HepG2 (cell line): Measurements from ENCODE around the gene TSPAN8. TPM values are rescaled to one million over a fixed set of nuclear protein-coding genes. Genes with fewer than 3 reads are reported as not detected.

Experiments
- CEBPG ChIP-seq: IDR thresholded peaks from 2 replicates; pipeline ENCODE4 v1.6.1; 2016
- CHCHD3 ChIP-seq: sonication (generic); formaldehyde crosslinking; IDR thresholded peaks from 2 replicates; pipeline ENCODE4 v1.8.0; 2022; ENCODE audit warnings: mild to moderate bottlenecking, missing genetic modification reagents, moderate library complexity
- DR1 ChIP-seq: sonication (generic); formaldehyde crosslinking; IDR thresholded peaks from 2 replicates; pipeline ENCODE4 v1.8.0; 2021; ENCODE audit warnings: mild to moderate bottlenecking, missing genetic modification reagents, inconsistent platforms
- FOXO4 ChIP-seq: sonication (generic); formaldehyde crosslinking; conservative IDR thresholded peaks from 2 replicates; pipeline ENCODE4 v1.8.1; 2023; ENCODE audit warnings: missing genetic modification reagents
- IKZF1 ChIP-seq: fragments of 450-650 bp; IDR thresholded peaks from 2 replicates; pipeline ENCODE4 v1.7.1; 2016
- JDP2 ChIP-seq: sonication (generic); formaldehyde crosslinking; IDR thresholded peaks from 2 replicates; pipeline ENCODE4 v1.8.1; 2022; ENCODE audit warnings: missing genetic modification reagents, borderline replicate concordance
- NCOA2 ChIP-seq: sonication (generic); formaldehyde crosslinking; IDR thresholded peaks from 2 replicates; pipeline ENCODE4 v1.8.0; 2022; ENCODE audit warnings: inconsistent platforms
- NONO ChIP-seq, 2 experiments: fragments of 450-650 bp in 1 of 2; sonication (generic) in 1 of 2; formaldehyde crosslinking in 1 of 2; IDR thresholded peaks in 1 of 2; conservative IDR thresholded peaks in 1 of 2; 2 replicates each; pipeline versions ENCODE4 v1.6.1 to v1.8.0; 2017 to 2022; ENCODE audit warnings: mild to moderate bottlenecking in 1 of 2, missing genetic modification reagents in 1 of 2, moderate library complexity in 1 of 2
- SIX1 ChIP-seq: sonication (generic); formaldehyde crosslinking; IDR thresholded peaks from 2 replicates; pipeline ENCODE4 v1.4.0; 2020; ENCODE audit warnings: missing genetic modification reagents, borderline replicate concordance
- TCF12 ChIP-seq, 2 experiments: fragments of 450-650 bp in 1 of 2; sonication (generic) in 1 of 2; formaldehyde crosslinking in 1 of 2; IDR thresholded peaks; 2 replicates each; pipeline versions ENCODE4 v1.6.1 to v1.8.0; 2017 to 2022; ENCODE audit warnings: antibody characterized with exemption in 1 of 2, mild to moderate bottlenecking in 1 of 2, missing genetic modification reagents in 1 of 2, moderate library complexity in 1 of 2
- ZNF205 ChIP-seq: IDR thresholded peaks from 2 replicates; pipeline ENCODE4 v1.6.1; 2018; ENCODE audit warnings: missing biosample characterization, missing genetic modification reagents
- ZNF207 ChIP-seq: fragments of 450-650 bp; IDR thresholded peaks from 2 replicates; pipeline ENCODE4 v1.6.1; 2016; ENCODE audit warnings: antibody characterized with exemption, borderline replicate concordance
- ZNF235 ChIP-seq: sonication (generic); formaldehyde crosslinking; IDR thresholded peaks from 2 replicates; pipeline ENCODE4 v1.8.1; 2023; ENCODE audit warnings: mild to moderate bottlenecking, missing genetic modification reagents, borderline replicate concordance
- ZNF251 ChIP-seq: sonication (generic); formaldehyde crosslinking; IDR thresholded peaks from 2 replicates; pipeline ENCODE4 v1.9.0; 2021; ENCODE audit warnings: mild to moderate bottlenecking, missing genetic modification reagents
- ZNF280D ChIP-seq: sonication (generic); formaldehyde crosslinking; IDR thresholded peaks from 2 replicates; pipeline ENCODE4 v1.5.1; 2020; ENCODE audit warnings: mild to moderate bottlenecking, missing genetic modification reagents
- ZNF432 ChIP-seq: sonication (generic); formaldehyde crosslinking; IDR thresholded peaks from 2 replicates; pipeline ENCODE4 v1.5.0; 2020; ENCODE audit warnings: missing genetic modification reagents, mild to moderate bottlenecking, borderline replicate concordance
- ZNF614 ChIP-seq: IDR thresholded peaks from 2 replicates; pipeline ENCODE4 v1.6.1; 2018; ENCODE audit warnings: missing biosample characterization, missing genetic modification reagents, inconsistent platforms, borderline replicate concordance
- ZSCAN12 ChIP-seq: sonication (generic); formaldehyde crosslinking; IDR thresholded peaks from 2 replicates; pipeline ENCODE4 v1.9.0; 2021; ENCODE audit warnings: mild to moderate bottlenecking, missing genetic modification reagents
- polyA plus RNA-seq, 8 experiments: library from polyadenylated mRNA; depleted of rRNA in 3 of 8; stranded (reverse) in 7 of 8; unstranded in 1 of 8; fragments of >200 nt; fragmentation: Illumina TruSeq in 4 of 8; extraction: Trizol in 4 of 8; gene quantifications; 2 replicates each; pipeline versions ENCODE4 v1.2.1 to v1.2.3, GENCODE V29; 2011 to 2016; ENCODE audit warnings: low read depth in 4 of 8, missing spikeins in 1 of 8, mixed read lengths in 1 of 8; ENCODE audit not compliant: insufficient read depth in 1 of 8
- total RNA-seq, 5 experiments: library from RNA; depleted of rRNA; stranded (reverse); fragments of >200 nt; fragmentation: Illumina TruSeq; extraction: Trizol; gene quantifications; 2 replicates each; pipeline ENCODE4 v1.2.3, GENCODE V29; 2016; ENCODE audit warnings: low read depth in 1 of 5
- TF ChIP-seq, protein P1 (sequence below): IDR thresholded peaks from 2 replicates; pipeline ENCODE4 v1.6.1; 2016; ENCODE audit warnings: low read depth, missing genetic modification reagents, missing compliant biosample characterization

TSPAN8 gene
- total and polyA plus RNA-seq, 2 of the 13 experiments (the other 11 are each of a cell fraction or from before 2014, with no cell fraction given): 3.4 to 3.9 TPM

GRCh38 chr12:71162832-71163763 is 5.3 kb upstream of the TSPAN8 start (continued):
- TF ChIP-seq JDP2 (CRISPR knock-in tag) (no peak), IKZF1 (no peak), NCOA2 (peak; percentile 92), ZNF251 (no peak), NONO (IDR thresholded peaks at IDR 0.05) (no peak), NONO (CRISPR knock-in tag; conservative IDR thresholded peaks at IDR 0.05) (no peak), ZNF432 (no peak), CEBPG (CRISPR knock-in tag) (peak; percentile 45; the same call in 1 of the 2 replicates), ZNF207 (no peak), ZSCAN12 (no peak), ZNF614 (peak; percentile 58; the same call in 1 of the 2 replicates), ZNF235 (no peak), ZNF205 (no peak), ZNF280D (no peak), FOXO4 (CRISPR knock-in tag) (no peak), SIX1 (CRISPR knock-in tag) (peak; percentile 79), CHCHD3 (CRISPR knock-in tag) (no peak), DR1 (CRISPR knock-in tag) (0 out of 2 replicates have a peak, but pooled peaks have one; percentile 27), TCF12 (IDR thresholded peaks at IDR 0.05) (no peak), TCF12 (CRISPR knock-in tag; IDR thresholded peaks at IDR 0.05) (no peak)
- TF ChIP-seq, protein P1, sequence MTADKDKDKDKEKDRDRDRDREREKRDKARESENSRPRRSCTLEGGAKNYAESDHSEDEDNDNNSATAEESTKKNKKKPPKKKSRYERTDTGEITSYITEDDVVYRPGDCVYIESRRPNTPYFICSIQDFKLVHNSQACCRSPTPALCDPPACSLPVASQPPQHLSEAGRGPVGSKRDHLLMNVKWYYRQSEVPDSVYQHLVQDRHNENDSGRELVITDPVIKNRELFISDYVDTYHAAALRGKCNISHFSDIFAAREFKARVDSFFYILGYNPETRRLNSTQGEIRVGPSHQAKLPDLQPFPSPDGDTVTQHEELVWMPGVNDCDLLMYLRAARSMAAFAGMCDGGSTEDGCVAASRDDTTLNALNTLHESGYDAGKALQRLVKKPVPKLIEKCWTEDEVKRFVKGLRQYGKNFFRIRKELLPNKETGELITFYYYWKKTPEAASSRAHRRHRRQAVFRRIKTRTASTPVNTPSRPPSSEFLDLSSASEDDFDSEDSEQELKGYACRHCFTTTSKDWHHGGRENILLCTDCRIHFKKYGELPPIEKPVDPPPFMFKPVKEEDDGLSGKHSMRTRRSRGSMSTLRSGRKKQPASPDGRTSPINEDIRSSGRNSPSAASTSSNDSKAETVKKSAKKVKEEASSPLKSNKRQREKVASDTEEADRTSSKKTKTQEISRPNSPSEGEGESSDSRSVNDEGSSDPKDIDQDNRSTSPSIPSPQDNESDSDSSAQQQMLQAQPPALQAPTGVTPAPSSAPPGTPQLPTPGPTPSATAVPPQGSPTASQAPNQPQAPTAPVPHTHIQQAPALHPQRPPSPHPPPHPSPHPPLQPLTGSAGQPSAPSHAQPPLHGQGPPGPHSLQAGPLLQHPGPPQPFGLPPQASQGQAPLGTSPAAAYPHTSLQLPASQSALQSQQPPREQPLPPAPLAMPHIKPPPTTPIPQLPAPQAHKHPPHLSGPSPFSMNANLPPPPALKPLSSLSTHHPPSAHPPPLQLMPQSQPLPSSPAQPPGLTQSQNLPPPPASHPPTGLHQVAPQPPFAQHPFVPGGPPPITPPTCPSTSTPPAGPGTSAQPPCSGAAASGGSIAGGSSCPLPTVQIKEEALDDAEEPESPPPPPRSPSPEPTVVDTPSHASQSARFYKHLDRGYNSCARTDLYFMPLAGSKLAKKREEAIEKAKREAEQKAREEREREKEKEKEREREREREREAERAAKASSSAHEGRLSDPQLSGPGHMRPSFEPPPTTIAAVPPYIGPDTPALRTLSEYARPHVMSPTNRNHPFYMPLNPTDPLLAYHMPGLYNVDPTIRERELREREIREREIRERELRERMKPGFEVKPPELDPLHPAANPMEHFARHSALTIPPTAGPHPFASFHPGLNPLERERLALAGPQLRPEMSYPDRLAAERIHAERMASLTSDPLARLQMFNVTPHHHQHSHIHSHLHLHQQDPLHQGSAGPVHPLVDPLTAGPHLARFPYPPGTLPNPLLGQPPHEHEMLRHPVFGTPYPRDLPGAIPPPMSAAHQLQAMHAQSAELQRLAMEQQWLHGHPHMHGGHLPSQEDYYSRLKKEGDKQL (CRISPR knock-in tag): peak; percentile 80
